HepG2 (cell line): ENCODE results near the gene COQ5. TPM values are rescaled to one million over a fixed set of nuclear protein-coding genes. Genes with fewer than 3 reads are reported as not detected.

Source experiments
- ARNT2 ChIP-seq: sonication (generic); formaldehyde crosslinking; IDR thresholded peaks from 2 replicates; pipeline ENCODE4 v1.8.0; 2022; ENCODE audit warnings: mild to moderate bottlenecking, low read depth, missing genetic modification reagents, moderate library complexity
- ARNTL ChIP-seq: sonication (generic); formaldehyde crosslinking; IDR thresholded peaks from 2 replicates; pipeline ENCODE4 v1.4.0; 2020; ENCODE audit warnings: mild to moderate bottlenecking, missing genetic modification reagents
- DPF2 ChIP-seq: sonication (generic); formaldehyde crosslinking; IDR thresholded peaks from 2 replicates; pipeline ENCODE4 v1.4.0; 2020; ENCODE audit warnings: mild to moderate bottlenecking, low read depth, missing genetic modification reagents, borderline replicate concordance
- MLLT10 ChIP-seq: sonication (generic); formaldehyde crosslinking; IDR thresholded peaks from 2 replicates; pipeline ENCODE4 v1.4.0; 2020; ENCODE audit warnings: missing genetic modification reagents
- RFXANK ChIP-seq: IDR thresholded peaks from 2 replicates; pipeline ENCODE4 v1.6.1; 2016
- TARDBP ChIP-seq: sonication (generic); formaldehyde crosslinking; IDR thresholded peaks from 2 replicates; pipeline ENCODE4 v1.8.0; 2022; ENCODE audit warnings: mild to moderate bottlenecking, missing genetic modification reagents
- WIZ ChIP-seq: sonication (generic); formaldehyde crosslinking; IDR thresholded peaks from 2 replicates; pipeline ENCODE4 v1.5.1; 2020; ENCODE audit warnings: mild to moderate bottlenecking, missing genetic modification reagents
- ZC3H13 ChIP-seq: sonication (generic); formaldehyde crosslinking; IDR thresholded peaks from 2 replicates; pipeline ENCODE4 v1.8.1; 2023; ENCODE audit warnings: mild to moderate bottlenecking, missing genetic modification reagents, moderate library complexity
- ZNF225 ChIP-seq: sonication (generic); formaldehyde crosslinking; IDR thresholded peaks from 2 replicates; pipeline ENCODE4 v1.4.0; 2020; ENCODE audit warnings: mild to moderate bottlenecking, missing genetic modification reagents
- ZNF256 ChIP-seq: sonication (generic); formaldehyde crosslinking; conservative IDR thresholded peaks from 2 replicates; pipeline ENCODE4 v1.4.0; 2020; ENCODE audit warnings: missing genetic modification reagents
- ZNF501 ChIP-seq: sonication (generic); formaldehyde crosslinking; IDR thresholded peaks from 2 replicates; pipeline ENCODE4 v1.5.1; 2020; ENCODE audit warnings: mild to moderate bottlenecking, moderate library complexity, missing genetic modification reagents
- ZNF652 ChIP-seq: IDR thresholded peaks from 2 replicates; pipeline ENCODE4 v1.6.1; 2016; ENCODE audit warnings: low read depth, borderline replicate concordance
- ZNF883 ChIP-seq: sonication (generic); formaldehyde crosslinking; IDR thresholded peaks from 2 replicates; pipeline ENCODE4 v1.5.1; 2020; ENCODE audit warnings: mild to moderate bottlenecking, missing genetic modification reagents; ENCODE audit errors: not compliant biosample characterization
- polyA plus RNA-seq, 8 experiments: library from polyadenylated mRNA; depleted of rRNA in 3 of 8; stranded (reverse) in 7 of 8; unstranded in 1 of 8; fragments of >200 nt; fragmentation: Illumina TruSeq in 4 of 8; extraction: Trizol in 4 of 8; gene quantifications; 2 replicates each; pipeline versions ENCODE4 v1.2.1 to v1.2.3, GENCODE V29; 2011 to 2016; ENCODE audit warnings: low read depth in 4 of 8, missing spikeins in 1 of 8, mixed read lengths in 1 of 8; ENCODE audit not compliant: insufficient read depth in 1 of 8
- total RNA-seq, 5 experiments: library from RNA; depleted of rRNA; stranded (reverse); fragments of >200 nt; fragmentation: Illumina TruSeq; extraction: Trizol; gene quantifications; 2 replicates each; pipeline ENCODE4 v1.2.3, GENCODE V29; 2016; ENCODE audit warnings: low read depth in 1 of 5
- TF ChIP-seq, protein P1 (sequence below): sonication (generic); formaldehyde crosslinking; IDR thresholded peaks from 2 replicates; pipeline ENCODE4 v1.4.0; 2020; ENCODE audit warnings: missing genetic modification reagents
- TF ChIP-seq, protein P2 (sequence below): sonication (generic); formaldehyde crosslinking; IDR thresholded peaks from 2 replicates; pipeline ENCODE4 v1.8.0; 2022; ENCODE audit warnings: missing genetic modification reagents, low read depth, mild to moderate bottlenecking, borderline replicate concordance
- TF ChIP-seq, protein P3 (sequence below): sonication (generic); formaldehyde crosslinking; IDR thresholded peaks from 2 replicates; pipeline ENCODE4 v1.4.0; 2020; ENCODE audit warnings: missing genetic modification reagents
- TF ChIP-seq, protein P4 (sequence below): sonication (generic); formaldehyde crosslinking; IDR thresholded peaks from 2 replicates; pipeline ENCODE4 v1.4.0; 2020; ENCODE audit warnings: mild to moderate bottlenecking, missing genetic modification reagents

Gene COQ5
- total and polyA plus RNA-seq, 2 of the 13 experiments (the other 11 are each of a cell fraction or from before 2014, with no cell fraction given) = 36.4 to 41.5 TPM

DNA sequence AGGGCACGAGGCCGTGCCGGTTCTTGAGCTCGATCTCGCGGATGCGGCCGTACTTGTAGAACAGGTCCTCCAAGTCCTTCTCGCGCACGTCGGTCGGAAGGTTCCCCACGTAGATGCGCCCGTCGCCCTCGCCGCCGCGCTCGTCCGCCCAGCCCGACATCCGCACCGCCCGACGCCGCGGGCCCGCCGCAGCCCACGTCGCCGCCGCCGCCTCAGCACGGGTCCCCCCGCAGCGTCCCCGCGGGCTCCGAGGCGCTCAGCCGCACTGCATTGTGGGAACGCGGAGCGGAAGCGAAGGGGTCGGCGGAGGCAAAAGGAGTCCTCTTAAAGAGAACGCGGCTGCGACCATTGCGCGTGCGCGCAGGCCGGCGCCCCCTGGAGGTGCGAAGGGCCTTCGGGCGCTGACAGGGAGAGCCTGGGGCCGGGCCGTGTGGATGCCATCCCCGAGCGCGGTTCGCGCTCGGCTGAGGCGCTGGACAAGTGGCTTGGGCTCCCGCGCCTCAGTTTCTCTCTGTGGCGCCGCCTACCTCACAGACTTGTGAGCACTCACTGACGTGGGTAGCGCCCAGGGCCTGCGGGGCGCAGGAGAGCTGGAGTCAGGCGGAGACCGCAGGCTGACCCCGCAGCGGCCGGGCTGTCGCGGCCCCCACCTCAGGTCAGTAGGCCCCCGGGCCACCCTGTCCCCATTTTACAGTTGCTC is 59.4 kb downstream of the COQ5 start, which contains the start of gene SRSF9 (continued):
- peak; percentile 78 for TF ChIP-seq ARNT2 (CRISPR knock-in tag)
- TF ChIP-seq ZNF225 = no peak
- TF ChIP-seq ZC3H13 (CRISPR knock-in tag) = no peak; the same call in 1 of the 2 replicates
- TF ChIP-seq, protein P1, sequence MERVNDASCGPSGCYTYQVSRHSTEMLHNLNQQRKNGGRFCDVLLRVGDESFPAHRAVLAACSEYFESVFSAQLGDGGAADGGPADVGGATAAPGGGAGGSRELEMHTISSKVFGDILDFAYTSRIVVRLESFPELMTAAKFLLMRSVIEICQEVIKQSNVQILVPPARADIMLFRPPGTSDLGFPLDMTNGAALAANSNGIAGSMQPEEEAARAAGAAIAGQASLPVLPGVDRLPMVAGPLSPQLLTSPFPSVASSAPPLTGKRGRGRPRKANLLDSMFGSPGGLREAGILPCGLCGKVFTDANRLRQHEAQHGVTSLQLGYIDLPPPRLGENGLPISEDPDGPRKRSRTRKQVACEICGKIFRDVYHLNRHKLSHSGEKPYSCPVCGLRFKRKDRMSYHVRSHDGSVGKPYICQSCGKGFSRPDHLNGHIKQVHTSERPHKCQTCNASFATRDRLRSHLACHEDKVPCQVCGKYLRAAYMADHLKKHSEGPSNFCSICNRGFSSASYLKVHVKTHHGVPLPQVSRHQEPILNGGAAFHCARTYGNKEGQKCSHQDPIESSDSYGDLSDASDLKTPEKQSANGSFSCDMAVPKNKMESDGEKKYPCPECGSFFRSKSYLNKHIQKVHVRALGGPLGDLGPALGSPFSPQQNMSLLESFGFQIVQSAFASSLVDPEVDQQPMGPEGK (CRISPR knock-in tag) = peak; percentile 85
- TF ChIP-seq ZNF652 = peak; percentile 67; the same call in 1 of the 2 replicates
- peak; percentile 74; the same call in 1 of the 2 replicates for TF ChIP-seq TARDBP (CRISPR knock-in tag)
- TF ChIP-seq, protein P2, sequence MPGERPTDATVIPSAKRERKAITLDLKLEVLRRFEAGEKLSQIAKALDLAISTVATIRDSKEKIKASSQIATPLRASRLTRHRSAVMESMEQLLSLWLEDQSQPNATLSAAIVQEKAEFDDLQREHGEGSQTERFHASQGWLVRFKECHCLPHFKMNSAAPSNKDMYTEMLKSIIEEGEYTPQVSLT (CRISPR knock-in tag) = no peak; the same call in 1 of the 2 replicates
- TF ChIP-seq, protein P3, sequence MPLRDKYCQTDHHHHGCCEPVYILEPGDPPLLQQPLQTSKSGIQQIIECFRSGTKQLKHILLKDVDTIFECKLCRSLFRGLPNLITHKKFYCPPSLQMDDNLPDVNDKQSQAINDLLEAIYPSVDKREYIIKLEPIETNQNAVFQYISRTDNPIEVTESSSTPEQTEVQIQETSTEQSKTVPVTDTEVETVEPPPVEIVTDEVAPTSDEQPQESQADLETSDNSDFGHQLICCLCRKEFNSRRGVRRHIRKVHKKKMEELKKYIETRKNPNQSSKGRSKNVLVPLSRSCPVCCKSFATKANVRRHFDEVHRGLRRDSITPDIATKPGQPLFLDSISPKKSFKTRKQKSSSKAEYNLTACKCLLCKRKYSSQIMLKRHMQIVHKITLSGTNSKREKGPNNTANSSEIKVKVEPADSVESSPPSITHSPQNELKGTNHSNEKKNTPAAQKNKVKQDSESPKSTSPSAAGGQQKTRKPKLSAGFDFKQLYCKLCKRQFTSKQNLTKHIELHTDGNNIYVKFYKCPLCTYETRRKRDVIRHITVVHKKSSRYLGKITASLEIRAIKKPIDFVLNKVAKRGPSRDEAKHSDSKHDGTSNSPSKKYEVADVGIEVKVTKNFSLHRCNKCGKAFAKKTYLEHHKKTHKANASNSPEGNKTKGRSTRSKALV (CRISPR knock-in tag) = peak; percentile 71
- TF ChIP-seq ZNF501 = peak; percentile 51
- no peak for TF ChIP-seq DPF2 (CRISPR knock-in tag)
- no peak for TF ChIP-seq RFXANK
- TF ChIP-seq WIZ (CRISPR knock-in tag) = no peak
- TF ChIP-seq ZNF883 = peak; percentile 78
- TF ChIP-seq ZNF256 = no peak
- no peak for TF ChIP-seq MLLT10 (CRISPR knock-in tag)
- TF ChIP-seq, protein P4, sequence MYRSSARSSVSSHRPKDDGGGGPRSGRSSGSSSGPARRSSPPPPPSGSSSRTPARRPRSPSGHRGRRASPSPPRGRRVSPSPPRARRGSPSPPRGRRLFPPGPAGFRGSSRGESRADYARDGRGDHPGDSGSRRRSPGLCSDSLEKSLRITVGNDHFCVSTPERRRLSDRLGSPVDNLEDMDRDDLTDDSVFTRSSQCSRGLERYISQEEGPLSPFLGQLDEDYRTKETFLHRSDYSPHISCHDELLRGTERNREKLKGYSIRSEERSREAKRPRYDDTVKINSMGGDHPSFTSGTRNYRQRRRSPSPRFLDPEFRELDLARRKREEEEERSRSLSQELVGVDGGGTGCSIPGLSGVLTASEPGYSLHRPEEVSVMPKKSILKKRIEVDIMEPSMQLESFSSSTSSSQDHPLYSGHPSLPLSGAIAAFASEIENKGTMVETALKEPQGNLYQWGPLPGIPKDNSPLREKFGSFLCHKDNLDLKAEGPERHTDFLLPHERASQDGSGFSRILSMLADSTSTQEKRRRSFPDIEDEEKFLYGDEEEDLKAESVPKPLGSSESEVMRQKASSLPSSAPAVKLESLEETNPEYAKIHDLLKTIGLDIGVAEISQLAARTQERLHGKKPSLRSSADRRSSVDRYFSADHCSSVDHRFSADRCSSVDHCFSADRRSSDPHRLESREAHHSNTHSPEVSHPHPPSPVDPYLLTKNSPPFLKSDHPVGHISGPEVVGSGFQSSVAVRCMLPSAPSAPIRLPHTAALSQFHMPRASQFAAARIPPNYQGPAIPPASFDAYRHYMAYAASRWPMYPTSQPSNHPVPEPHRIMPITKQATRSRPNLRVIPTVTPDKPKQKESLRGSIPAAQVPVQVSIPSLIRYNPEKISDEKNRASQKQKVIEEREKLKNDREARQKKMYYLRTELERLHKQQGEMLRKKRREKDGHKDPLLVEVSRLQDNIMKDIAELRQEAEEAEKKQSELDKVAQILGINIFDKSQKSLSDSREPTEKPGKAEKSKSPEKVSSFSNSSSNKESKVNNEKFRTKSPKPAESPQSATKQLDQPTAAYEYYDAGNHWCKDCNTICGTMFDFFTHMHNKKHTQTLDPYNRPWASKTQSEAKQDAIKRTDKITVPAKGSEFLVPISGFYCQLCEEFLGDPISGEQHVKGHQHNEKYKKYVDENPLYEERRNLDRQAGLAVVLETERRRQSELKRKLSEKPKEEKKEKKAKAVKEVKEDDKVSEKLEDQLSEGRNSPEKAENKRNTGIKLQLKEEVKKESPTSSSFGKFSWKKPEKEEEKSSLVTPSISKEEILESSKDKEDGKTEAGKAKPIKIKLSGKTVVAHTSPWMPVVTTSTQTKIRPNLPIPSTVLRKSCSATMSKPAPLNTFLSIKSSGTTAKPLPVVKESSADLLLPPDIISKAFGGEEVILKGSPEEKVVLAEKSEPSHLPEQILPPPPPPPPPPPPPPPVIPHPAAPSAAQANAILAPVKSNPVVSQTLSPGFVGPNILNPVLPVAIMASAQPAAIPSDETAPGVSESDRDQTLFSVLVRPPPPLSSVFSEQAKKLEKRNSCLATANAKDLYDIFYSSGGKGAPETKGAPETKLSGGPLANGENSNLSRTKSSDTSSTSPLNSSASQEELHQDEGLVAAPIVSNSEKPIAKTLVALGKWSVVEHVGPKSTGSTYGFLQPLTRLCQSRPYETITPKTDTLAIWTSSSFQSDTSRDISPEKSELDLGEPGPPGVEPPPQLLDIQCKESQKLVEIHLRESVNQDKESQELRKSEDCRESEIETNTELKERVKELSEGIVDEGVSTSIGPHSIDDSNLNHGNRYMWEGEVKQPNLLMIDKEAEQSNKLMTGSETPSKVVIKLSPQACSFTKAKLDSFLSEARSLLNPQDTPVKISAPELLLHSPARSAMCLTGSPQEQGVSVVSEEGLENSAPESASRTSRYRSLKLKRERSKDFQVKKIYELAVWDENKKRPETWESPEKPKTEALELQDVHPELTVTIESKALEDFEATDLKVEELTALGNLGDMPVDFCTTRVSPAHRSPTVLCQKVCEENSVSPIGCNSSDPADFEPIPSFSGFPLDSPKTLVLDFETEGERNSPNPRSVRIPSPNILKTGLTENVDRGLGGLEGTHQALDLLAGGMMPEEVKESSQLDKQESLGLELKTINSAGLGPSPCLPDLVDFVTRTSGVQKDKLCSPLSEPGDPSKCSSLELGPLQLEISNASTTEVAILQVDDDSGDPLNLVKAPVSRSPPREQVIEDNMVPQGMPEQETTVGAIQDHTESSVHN (CRISPR knock-in tag) = no peak
- TF ChIP-seq ARNTL (CRISPR knock-in tag) = no peak
